Cardiac septum (tissue), 1 donor: ENCODE measurements around the gene SEC16A. TPM values are rescaled to one million over a fixed set of nuclear protein-coding genes. Genes with fewer than 3 reads are reported as not detected.

Experiments
- DNase-seq: peaks from one replicate; pipeline ENCODE4 v3.0.0-alpha.2; 2020; ENCODE audit warnings: low spot score
- intact Hi-C: fragments of 100-400 bp; cut with DNase I; formaldehyde crosslinking; loops from one replicate; pipeline ENCODE4 v1.14.0; 2022
- total RNA-seq: library from RNA; stranded (reverse); fragmentation: NEBNext Ultra II Directional; extraction: Animal tissue kit (Norgen Biotek cat#: 25700); gene quantifications from one replicate; pipeline ENCODE4 v1.2.1, GENCODE V29; 2021
- donor health status: DM: no; HTN: no; CAD: no.

SEC16A gene
- total RNA-seq, 1 donor from 2014 or later: 33.7 TPM

DNA sequence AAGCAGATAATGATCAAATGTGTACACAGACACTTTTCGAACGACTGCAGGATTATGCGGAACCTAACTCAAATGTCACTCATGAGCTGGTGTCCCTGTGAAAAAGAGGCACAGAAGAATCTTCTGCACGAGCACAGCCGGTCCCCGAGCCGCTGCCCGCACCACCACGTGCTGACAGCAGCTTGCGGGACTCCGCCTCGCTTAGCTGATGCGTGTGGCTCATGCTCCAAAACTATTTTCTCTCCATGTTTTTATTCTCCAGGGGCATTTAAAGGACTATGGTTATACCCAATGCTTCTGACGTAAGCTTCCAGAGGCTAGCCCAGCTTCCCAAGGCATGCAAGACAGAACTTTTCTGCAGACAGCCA lies 9.5 kb downstream of the SEC16A start:
- DNase-seq: no peak
- intact Hi-C loops: no loop called here

DNA sequence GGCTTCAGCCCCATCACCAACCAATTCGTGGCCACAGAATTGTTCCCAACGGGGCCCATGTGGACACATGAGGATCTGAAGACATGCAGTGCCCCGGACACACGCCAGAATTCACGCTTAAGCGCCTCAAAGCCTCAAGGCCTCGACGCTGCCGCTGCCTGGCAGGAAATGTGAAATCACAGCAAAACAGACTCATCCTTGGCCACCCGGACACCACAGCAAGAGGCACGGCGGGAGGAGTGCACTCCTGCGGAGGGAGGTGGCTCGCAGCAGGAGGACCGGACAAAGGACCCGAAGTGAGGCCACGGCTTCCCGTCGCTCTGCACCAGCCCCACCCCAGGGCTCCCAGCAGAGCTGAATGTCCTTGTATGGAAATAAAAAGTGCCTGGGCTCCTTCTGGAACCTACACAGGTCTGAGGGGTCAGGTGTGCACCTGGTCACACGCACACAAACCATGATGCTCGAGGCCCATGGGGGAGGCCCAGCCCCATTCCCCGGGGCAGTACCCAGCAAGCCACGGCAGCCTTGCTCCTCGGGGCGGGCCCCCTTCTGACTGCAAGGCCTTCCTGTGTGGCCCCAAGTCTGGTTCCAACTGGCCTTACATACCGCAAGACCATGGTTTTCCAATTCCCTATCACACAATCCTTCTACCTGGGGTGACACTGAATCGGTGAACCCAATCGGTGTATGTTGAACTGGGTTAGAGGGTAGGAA lies 10.0 kb downstream of the SEC16A start:
- intact Hi-C loops: no loop called here
- DNase-seq: no peak

- DNase-seq: no peak
Measured at GRCh38 chr9:136471802-136472487, 10.9 kb downstream of the SEC16A start.

GRCh38 chr9:136470792-136471469 lies 11.9 kb downstream of the SEC16A start:
- DNase-seq: no peak
- intact Hi-C loops: no loop called here

More at GRCh38 chr9:136471802-136472487, 10.9 kb downstream of the SEC16A start:
- intact Hi-C loops: no loop called here

DNA sequence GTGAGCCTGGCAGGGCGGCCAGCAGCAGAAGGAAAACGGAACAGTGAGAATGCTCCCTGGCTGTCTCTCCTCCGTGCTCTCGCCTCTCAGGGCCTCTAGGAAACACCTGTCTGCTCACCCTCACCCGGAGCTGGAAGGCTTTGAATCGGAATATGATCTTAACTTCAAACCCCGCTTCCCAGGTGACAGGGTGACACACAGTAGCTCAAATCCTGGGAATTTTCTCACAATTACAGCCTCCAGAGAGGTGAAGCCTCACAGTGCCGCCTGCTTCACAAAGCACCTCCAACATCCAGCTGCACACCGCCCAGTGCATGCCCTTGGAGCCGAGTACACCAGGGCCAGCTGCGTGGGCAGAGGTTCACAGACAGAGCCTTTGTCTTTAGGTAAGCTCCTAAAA lies 12.5 kb downstream of the SEC16A start:
- DNase-seq: no peak
- intact Hi-C loops: no loop called here

DNA sequence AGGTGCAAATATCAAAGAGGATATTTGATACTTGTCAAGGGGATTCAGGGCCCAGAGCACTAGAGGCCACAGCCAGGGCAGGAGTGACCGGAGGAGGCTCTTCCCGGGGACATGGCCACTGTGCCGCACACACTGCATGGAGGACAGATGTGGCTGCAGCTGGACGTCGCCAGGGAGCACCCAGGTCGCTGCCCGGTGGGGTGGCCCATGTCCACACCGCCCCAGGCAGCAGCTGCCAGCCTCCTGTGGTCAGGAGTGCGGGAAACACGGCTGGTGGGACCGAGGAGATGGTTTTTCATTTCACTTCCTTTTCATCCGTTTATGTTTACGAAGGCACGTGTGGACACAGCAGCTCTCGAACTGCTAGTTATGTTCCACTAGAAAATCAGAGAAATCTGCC lies 15.1 kb downstream of the SEC16A start:
- intact Hi-C loops: no loop called here
- DNase-seq: no peak

DNA sequence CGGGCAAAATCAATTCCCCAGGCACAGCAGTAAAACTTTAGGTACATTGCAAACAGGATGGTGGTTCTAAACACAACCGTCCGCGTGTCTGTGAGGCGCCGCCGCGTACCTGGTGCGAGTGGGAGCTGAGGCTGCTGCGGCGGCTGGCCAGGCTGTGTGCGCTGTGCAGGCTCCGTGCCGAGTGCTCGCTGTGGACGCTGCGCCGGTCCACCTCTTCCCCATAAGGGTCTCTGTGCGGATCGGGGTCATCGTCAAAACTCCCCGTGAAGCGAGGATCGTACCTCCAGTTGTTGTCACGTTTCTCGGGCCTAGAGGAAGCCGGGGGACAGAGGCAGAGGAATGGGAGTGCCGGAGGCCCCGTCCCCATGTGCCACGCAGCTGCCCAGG lies 16.7 kb downstream of the SEC16A start:
- intact Hi-C loops: no loop called here
- DNase-seq: no peak

DNA sequence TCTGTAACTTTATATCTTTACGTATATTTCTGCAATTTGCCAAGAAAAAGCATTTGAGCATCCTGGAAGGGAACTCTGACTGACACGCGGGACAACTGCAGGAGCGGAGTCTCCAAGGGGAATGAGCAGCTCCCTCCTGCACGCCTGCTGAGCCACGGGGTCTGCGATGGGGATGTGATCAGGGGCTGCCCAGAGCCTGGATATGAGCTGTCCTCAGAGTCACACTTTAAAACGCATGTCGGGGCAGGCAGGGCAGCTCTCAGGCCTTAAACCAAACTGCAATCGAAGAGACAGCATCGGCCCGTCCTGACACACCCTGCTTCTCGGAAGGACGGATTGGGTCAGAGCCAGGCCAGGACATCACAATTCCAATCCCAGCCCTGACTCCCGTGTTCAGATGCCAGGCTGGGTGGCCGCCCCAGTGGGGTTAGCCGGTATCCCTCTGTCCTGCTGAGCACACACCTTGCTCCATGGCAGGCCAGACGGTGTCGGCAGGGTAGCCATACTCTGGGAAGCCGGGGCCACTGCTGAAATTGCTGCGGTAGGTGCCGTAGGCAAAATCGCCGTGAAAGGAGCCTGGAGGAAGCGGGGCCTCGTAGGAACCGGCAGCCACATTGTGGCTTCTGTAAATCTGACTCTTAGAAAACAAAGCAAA lies 17.2 kb downstream of the SEC16A start:
- no peak for DNase-seq
- intact Hi-C loops: no loop called here

DNA sequence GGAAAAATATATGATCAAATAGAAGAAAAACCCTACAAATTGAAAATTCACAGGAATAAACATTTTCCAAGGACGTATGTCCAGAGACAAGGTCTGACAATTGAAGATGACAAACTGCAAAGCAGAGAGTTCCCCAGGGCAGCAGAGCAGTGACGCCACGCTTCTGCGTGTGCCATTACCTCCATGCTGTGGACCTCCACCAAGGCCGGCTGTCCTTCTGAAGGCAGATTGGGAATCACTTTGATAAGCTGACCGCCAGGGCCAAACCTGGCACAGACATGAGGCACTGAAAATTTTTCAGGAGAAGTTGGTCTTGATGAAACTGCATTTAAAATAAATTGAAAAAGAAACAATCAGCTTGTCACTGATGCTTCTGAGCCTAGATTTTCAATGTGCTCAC lies 18.6 kb downstream of the SEC16A start:
- intact Hi-C loops: no loop called here
- no peak for DNase-seq

DNA sequence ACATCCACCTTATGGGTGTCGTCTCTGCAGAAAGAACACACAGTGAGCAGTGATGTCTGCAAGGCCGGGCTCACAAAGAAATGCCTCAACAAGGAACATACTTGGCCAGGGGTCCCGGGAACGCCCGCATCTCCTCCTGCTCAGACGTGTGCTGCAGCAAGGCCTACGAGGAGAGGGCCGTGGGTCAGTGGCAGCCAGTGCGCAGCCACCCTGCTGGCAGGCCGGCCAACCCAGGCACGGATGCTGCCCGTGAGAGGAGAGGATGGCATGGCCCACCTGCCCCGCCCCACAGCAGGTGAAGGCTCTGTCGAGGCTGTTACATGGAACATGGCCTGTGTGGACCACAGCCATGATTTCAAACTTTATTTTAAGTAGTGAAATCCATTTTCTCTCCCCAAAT lies 19.3 kb downstream of the SEC16A start:
- intact Hi-C loops: no loop called here
- no peak for DNase-seq

GRCh38 chr9:136462664-136463063 lies 20.2 kb downstream of the SEC16A start:
- intact Hi-C loops: no loop called here
- DNase-seq: no peak

DNA sequence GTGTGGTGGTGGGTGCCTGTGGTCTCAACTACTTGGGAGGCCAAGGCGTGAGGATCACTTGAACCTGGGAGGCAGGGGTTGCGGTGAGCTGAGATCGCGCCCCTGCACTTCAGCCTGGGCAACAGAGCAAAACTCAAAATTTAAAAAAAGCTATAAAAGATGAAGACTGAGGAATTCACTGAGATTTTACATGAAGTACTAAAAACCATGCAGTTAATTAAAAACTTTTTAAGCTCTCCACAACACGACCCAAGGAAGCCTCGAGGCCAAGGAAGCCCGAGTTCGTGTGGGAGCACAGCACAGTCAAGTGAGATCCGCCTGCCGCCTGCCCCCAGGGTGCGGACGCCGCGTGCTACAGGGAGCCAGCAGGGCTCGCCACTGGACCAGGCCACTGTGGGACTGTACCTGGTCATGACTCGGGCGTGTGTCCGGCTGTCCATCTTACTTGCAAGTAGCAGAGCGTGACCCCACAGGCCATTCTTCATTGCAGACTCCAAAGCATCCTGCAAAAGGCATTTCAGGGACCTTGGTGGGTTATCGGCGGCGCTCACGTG lies 22.0 kb downstream of the SEC16A start:
- DNase-seq: no peak
- intact Hi-C loops: no loop called here

DNA sequence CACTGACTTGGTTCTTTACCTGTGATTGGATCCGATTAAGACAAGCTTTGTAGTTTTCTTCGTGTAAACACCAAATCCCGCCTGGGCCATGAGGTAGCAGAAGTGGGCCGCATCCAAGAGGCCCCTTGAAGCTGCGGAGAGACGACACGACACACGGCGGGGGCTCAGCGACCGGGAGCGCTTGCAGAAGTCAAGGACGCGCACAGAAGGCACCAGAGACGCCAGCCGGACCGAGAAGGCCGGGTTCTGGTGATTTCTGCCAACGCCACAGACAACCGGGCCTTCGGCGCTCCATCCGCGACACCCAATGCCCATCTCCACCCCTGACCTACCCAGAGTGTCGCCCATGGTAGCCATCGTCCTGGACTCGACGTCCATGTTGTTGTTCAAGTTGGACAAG lies 23.4 kb downstream of the SEC16A start:
- DNase-seq: no peak
- intact Hi-C loops: no loop called here

- no peak for DNase-seq
- intact Hi-C loops: no loop called here
Measured at GRCh38 chr9:136457326-136457725, 25.5 kb downstream of the SEC16A start.

GRCh38 chr9:136456258-136456657 lies 26.6 kb downstream of the SEC16A start:
- intact Hi-C loops: no loop called here

GRCh38 chr9:136455043-136456002 lies 27.5 kb downstream of the SEC16A start:
- DNase-seq: no peak
- intact Hi-C loops: no loop called here

More at GRCh38 chr9:136456258-136456657, 26.6 kb downstream of the SEC16A start:
- DNase-seq: no peak

GRCh38 chr9:136454026-136454796 lies 28.6 kb downstream of the SEC16A start:
- DNase-seq: no peak
- intact Hi-C loops: no loop called here

GRCh38 chr9:136453326-136453725 lies 29.5 kb downstream of the SEC16A start:
- intact Hi-C loops: no loop called here
- DNase-seq: no peak
